Stomach smooth muscle (tissue), 2 donors: ENCODE measurements around the gene C11orf24.

ENCODE experiments used
- H3K27ac ChIP-seq: one replicate; pipeline ENCODE4 v1.7.0; 2013; ENCODE audit warnings: mild to moderate bottlenecking, low read length, inconsistent platforms
- H3K27me3 ChIP-seq, 2 donors: one replicate each; pipeline ENCODE4 v1.7.0; 2013; ENCODE audit warnings: low read length in 2 of 2; ENCODE audit not compliant: insufficient read depth in 2 of 2, control insufficient read depth in 1 of 2
- H3K36me3 ChIP-seq, 2 donors: one replicate each; pipeline ENCODE4 v1.7.0; 2013; ENCODE audit warnings: low read length in 2 of 2; ENCODE audit not compliant: control insufficient read depth in 2 of 2, insufficient read depth in 2 of 2
- H3K4me1 ChIP-seq: one replicate; pipeline ENCODE4 v1.7.0; 2013; ENCODE audit warnings: low read length; ENCODE audit not compliant: control insufficient read depth, insufficient read depth
- H3K4me3 ChIP-seq, 2 donors: one replicate each; pipeline ENCODE4 v1.7.0; 2013; ENCODE audit warnings: low read length in 2 of 2
- H3K9ac ChIP-seq, 2 donors: one replicate each; pipeline ENCODE4 v1.7.0; 2013; ENCODE audit warnings: low read length in 2 of 2, mild to moderate bottlenecking in 1 of 2
- H3K9me3 ChIP-seq, 2 donors: one replicate each; pipeline ENCODE4 v1.7.0; 2013; ENCODE audit warnings: low read length in 2 of 2; ENCODE audit not compliant: control insufficient read depth in 2 of 2
- donor health status: healthy.
- donor health status: Pancreatic carcinoma.

Gene C11orf24

GRCh38 chr11:68242616-68243015 lies 29.2 kb downstream of the C11orf24 start:
- Histone ChIP-seq H3K9ac (no peak overlapping the region), H3K4me3 (no peak overlapping the region), H3K27ac (no peak overlapping the region), H3K9me3 (no peaks in the 10 kb centered on the region), H3K27me3 (no peaks in the 10 kb centered on the region), H3K4me1 (no peaks in the 10 kb centered on the region), H3K36me3 (no peaks in the 10 kb centered on the region)

- peaks cover 0 to 4% of the 10 kb centered on the region in 2 donors for H3K27me3 ChIP-seq
- H3K9me3 ChIP-seq = no peaks in the 10 kb centered on the region
- no peak overlapping the region for H3K27ac ChIP-seq
- H3K4me3 ChIP-seq = no peak overlapping the region
- no peak overlapping the region for H3K9ac ChIP-seq
- H3K36me3 ChIP-seq = no peaks in the 10 kb centered on the region
- no peaks in the 10 kb centered on the region for H3K4me1 ChIP-seq
Measured at GRCh38 chr11:68231621-68232020, 40.2 kb downstream of the C11orf24 start.

GRCh38 chr11:68229601-68230000 lies 42.2 kb downstream of the C11orf24 start:
- H3K9me3 ChIP-seq = no peaks in the 10 kb centered on the region
- H3K36me3 ChIP-seq = no peaks in the 10 kb centered on the region
- no peaks in the 10 kb centered on the region for H3K4me1 ChIP-seq
- no peak overlapping the region for H3K27ac ChIP-seq
- no peaks in the 10 kb centered on the region for H3K27me3 ChIP-seq
- H3K4me3 ChIP-seq = no peak overlapping the region
- H3K9ac ChIP-seq = no peak overlapping the region

GRCh38 chr11:68226421-68226820 lies 45.4 kb downstream of the C11orf24 start:
- H3K27me3 ChIP-seq = no peaks in the 10 kb centered on the region
- H3K36me3 ChIP-seq = no peaks in the 10 kb centered on the region
- no peaks in the 10 kb centered on the region for H3K9me3 ChIP-seq
- H3K9ac ChIP-seq = no peak overlapping the region
- H3K27ac ChIP-seq = no peak overlapping the region
- H3K4me3 ChIP-seq = no peak overlapping the region
- no peaks in the 10 kb centered on the region for H3K4me1 ChIP-seq

- Histone ChIP-seq H3K36me3 (no peaks in the 10 kb centered on the region), H3K9ac (no peak overlapping the region), H3K27ac (no peak overlapping the region), H3K9me3 (no peaks in the 10 kb centered on the region), H3K27me3 (no peaks in the 10 kb centered on the region), H3K4me3 (no peak overlapping the region), H3K4me1 (no peaks in the 10 kb centered on the region)
Measured at GRCh38 chr11:68224606-68225005, 47.2 kb downstream of the C11orf24 start.

- Histone ChIP-seq H3K36me3 (no peaks in the 10 kb centered on the region), H3K9ac (no peak overlapping the region), H3K4me1 (no peaks in the 10 kb centered on the region), H3K4me3 (no peak overlapping the region), H3K27me3 (no peaks in the 10 kb centered on the region), H3K27ac (no peak overlapping the region), H3K9me3 (no peaks in the 10 kb centered on the region)
Measured at GRCh38 chr11:68223275-68223674, 48.5 kb downstream of the C11orf24 start.

GRCh38 chr11:68221406-68221805 lies 50.4 kb downstream of the C11orf24 start:
- no peaks in the 10 kb centered on the region for H3K4me1 ChIP-seq
- H3K36me3 ChIP-seq = no peaks in the 10 kb centered on the region
- no peaks in the 10 kb centered on the region for H3K27me3 ChIP-seq
- no peak overlapping the region for H3K4me3 ChIP-seq
- H3K9me3 ChIP-seq = no peaks in the 10 kb centered on the region
- H3K9ac ChIP-seq = no peak overlapping the region
- no peak overlapping the region for H3K27ac ChIP-seq

GRCh38 chr11:68216171-68216938 lies 55.4 kb downstream of the C11orf24 start:
- Histone ChIP-seq H3K9ac (no peak overlapping the region), H3K4me3 (no peak overlapping the region), H3K4me1 (peaks cover 17% of the 10 kb centered on the region), H3K36me3 (no peaks in the 10 kb centered on the region), H3K27ac (no peak overlapping the region), H3K9me3 (no peaks in the 10 kb centered on the region), H3K27me3 (no peaks in the 10 kb centered on the region)

- peaks cover 24% of the 10 kb centered on the region for H3K4me1 ChIP-seq
- no peak overlapping the region for H3K27ac ChIP-seq
- no peaks in the 10 kb centered on the region for H3K36me3 ChIP-seq
- no peak overlapping the region for H3K4me3 ChIP-seq
- no peaks in the 10 kb centered on the region for H3K9me3 ChIP-seq
- no peak overlapping the region for H3K9ac ChIP-seq
- no peaks in the 10 kb centered on the region for H3K27me3 ChIP-seq
Measured at GRCh38 chr11:68215524-68216170, 56.1 kb downstream of the C11orf24 start.

GRCh38 chr11:68215087-68215445 lies 56.7 kb downstream of the C11orf24 start:
- no peaks in the 10 kb centered on the region for H3K9me3 ChIP-seq
- peak overlapping the region in 1 of 2 donors; percentile 5 for H3K9ac ChIP-seq
- no peak overlapping the region for H3K4me3 ChIP-seq
- H3K4me1 ChIP-seq = peaks cover 26% of the 10 kb centered on the region
- H3K36me3 ChIP-seq = no peaks in the 10 kb centered on the region
- H3K27ac ChIP-seq = no peak overlapping the region
- no peaks in the 10 kb centered on the region for H3K27me3 ChIP-seq
